ENCODE results near the gene POLRMT. TPM values are rescaled to one million over a fixed set of nuclear protein-coding genes. Genes with fewer than 3 reads are reported as not detected.

POLRMT gene
- total and polyA plus RNA-seq, 12 donors, result 26.3 to 371 (median 43.8) TPM

DNA sequence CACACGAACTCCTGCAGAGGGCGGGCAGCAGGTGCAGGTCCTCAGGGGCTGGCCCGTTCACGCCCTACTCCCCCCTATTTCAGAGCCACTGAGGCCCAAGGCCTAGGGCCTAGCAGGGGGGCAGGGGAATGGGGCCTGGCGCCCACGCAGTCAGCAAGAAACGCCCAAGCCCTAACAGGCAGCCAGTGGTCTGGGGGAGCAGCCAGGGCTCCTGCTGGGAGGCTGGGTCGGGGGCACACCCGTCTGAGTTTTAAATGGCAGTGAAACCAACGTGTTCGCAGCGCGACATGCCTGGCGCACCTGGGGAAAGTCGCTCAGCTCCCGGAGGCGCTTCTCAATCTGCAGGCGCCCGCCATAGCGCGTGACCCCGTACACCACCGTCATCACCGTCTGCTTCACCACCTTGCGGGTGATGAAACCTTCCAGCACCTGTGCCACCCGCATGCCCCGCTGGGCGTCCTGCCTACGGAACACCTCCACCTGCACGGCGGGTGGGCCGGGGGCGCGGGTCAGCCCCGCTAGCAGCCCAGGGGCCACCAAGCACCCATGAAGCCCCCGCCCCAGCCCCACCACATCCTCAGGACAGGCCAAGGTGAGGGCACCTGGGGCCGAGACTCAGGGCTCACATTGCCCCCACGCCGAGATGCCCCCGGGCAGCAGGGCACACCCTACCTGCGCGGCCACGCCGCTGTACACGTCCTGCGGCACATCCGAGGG is 13.9 kb downstream of the POLRMT start:
- Histone ChIP-seq H3K27ac (no peak overlapping the region), H3K36me3 (replicated peaks in 1 of 2) (peaks cover 0 to 62% of the 10 kb centered on the region in 2 donors), H3K9me3 (replicated peaks in 1 of 3) (no peaks in the 10 kb centered on the region), H3K4me1 (replicated peaks in 1 of 2) (no peaks in the 10 kb centered on the region), H3K4me3 (no peak overlapping the region), H3K27me3 (no peaks in the 10 kb centered on the region)
- TF ChIP-seq POLR2A (IDR thresholded peaks at IDR 0.05), result no peak
- TF ChIP-seq, protein P1, sequence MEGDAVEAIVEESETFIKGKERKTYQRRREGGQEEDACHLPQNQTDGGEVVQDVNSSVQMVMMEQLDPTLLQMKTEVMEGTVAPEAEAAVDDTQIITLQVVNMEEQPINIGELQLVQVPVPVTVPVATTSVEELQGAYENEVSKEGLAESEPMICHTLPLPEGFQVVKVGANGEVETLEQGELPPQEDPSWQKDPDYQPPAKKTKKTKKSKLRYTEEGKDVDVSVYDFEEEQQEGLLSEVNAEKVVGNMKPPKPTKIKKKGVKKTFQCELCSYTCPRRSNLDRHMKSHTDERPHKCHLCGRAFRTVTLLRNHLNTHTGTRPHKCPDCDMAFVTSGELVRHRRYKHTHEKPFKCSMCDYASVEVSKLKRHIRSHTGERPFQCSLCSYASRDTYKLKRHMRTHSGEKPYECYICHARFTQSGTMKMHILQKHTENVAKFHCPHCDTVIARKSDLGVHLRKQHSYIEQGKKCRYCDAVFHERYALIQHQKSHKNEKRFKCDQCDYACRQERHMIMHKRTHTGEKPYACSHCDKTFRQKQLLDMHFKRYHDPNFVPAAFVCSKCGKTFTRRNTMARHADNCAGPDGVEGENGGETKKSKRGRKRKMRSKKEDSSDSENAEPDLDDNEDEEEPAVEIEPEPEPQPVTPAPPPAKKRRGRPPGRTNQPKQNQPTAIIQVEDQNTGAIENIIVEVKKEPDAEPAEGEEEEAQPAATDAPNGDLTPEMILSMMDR (IDR thresholded peaks at IDR 0.05), result no peak
- intact Hi-C loops (cut with DNase I), result no loop called here
- WGBS, 4 donors, result 87 to 94% (median 93%) methylated on average over 26 to 47 of the region's 47 CpGs
- no peak for DNase-seq

DNA sequence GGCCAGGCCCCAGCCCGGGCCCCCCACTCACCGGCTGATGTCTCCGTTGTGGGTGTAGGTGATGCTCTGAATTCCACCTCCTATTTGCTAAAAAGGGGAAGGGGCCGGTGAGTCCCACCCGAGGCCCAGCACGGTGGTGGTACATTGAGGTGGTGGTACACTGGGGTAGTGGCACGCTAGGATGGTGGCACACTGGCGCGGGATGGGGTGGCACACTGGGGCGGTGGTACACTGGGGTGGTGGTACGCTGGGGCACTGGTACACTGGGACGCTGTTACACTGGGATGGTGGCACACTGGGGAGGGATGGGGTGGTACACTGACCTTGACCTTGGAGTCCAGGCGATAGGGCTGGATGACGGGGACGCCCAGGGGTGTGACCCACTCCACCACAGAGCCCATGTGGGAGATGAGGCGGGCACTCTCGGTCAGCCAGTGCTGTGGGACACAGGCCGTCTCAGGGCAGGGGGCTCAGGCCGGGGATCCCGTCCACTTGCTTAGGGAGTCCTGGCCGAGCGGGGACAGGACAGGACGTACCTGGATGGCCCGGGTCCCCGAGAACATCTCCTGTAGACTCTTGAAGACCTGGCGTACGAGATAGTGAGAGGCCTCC is 14.6 kb downstream of the POLRMT start:
- DNase-seq, result no peak
- Histone ChIP-seq H3K4me1 (replicated peaks in 1 of 2) (no peaks in the 10 kb centered on the region), H3K9me3 (replicated peaks in 1 of 3) (no peaks in the 10 kb centered on the region), H3K36me3 (replicated peaks in 1 of 2) (peaks cover 0 to 60% of the 10 kb centered on the region in 2 donors), H3K27ac (no peak overlapping the region), H3K4me3 (no peak overlapping the region), H3K27me3 (no peaks in the 10 kb centered on the region)
- intact Hi-C loops (cut with DNase I), result no loop called here
- WGBS, 4 donors, result 89 to 96% (median 90%) methylated on average over 18 to 27 of the region's 27 CpGs
- TF ChIP-seq POLR2A (IDR thresholded peaks at IDR 0.05), result no peak
- TF ChIP-seq, protein P1 (IDR thresholded peaks at IDR 0.05), result no peak

DNA sequence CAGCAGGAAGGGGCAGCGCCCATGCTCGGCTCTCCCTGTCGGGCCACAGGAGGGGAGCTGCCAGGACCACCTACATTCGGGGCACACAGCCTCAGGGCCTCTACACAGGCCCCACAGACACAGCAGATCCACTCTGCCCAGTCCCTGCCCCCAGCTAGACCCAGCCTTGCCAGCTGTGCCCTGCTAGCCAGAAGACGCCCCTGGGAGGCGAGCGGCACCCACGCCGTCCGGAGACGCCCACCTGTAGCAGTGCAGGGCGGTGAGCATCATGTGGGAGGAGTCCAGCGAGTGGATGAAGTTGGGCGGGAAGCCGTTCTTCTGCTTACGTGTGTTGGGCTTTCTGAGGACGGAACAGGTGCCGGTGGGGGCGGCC is 15.1 kb downstream of the POLRMT start:
- no peak overlapping the region for H3K4me3 ChIP-seq
- no peaks in the 10 kb centered on the region for H3K27me3 ChIP-seq
- TF ChIP-seq, protein P1 (IDR thresholded peaks at IDR 0.05), result no peak
- no peak for TF ChIP-seq POLR2A (IDR thresholded peaks at IDR 0.05)
- intact Hi-C loops (cut with DNase I), result no loop called here
- H3K9me3 ChIP-seq (replicated peaks in 1 of 3), result no peaks in the 10 kb centered on the region
- H3K4me1 ChIP-seq (replicated peaks in 1 of 2), result no peaks in the 10 kb centered on the region
- no peak overlapping the region for H3K27ac ChIP-seq
- 75 to 92% (median 90%) methylated on average over 4 to 19 of the region's 19 CpGs for WGBS, 4 donors
- peaks cover 0 to 55% of the 10 kb centered on the region in 2 donors for H3K36me3 ChIP-seq (replicated peaks in 1 of 2)
- no peak for DNase-seq

DNA sequence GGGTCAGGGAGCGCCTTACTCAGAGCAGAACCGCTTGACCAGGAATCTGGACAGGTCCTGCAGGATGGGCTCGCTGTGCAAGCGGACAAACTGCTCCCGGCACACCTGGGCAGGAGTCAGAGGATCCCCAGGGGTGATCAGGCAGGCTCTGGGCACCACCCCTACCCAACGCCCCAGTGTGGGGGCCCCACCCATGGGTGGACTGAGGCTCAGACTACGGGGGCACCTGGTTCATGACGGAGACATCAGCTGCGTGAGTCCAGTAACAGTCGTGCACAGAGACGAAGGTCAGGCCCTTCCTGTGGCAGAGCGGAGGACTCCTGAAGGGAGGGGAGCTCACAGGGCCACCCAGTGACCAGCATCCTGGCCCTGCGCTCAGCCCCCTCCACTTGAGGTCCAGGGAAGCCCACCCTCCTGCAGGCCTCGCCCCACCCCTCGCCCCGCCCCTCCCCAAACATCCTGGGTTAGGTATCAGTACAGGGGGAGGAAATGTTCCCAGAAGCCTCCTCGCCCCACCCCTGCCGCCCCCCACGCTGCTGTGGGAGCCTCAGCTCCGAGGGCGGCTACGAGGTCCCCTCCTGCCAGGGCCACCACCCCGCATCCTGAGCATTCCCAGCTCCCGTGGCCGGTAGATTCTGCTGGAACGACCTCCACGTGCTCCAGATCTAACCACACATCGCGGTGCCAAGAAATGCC is 15.6 kb downstream of the POLRMT start:
- intact Hi-C loops (cut with DNase I), result no loop called here
- DNase-seq, result no peak
- TF ChIP-seq POLR2A (IDR thresholded peaks at IDR 0.05), result no peak
- TF ChIP-seq, protein P1 (IDR thresholded peaks at IDR 0.05), result no peak
- H3K4me1 ChIP-seq (replicated peaks in 1 of 2), result no peaks in the 10 kb centered on the region
- no peak overlapping the region for H3K4me3 ChIP-seq
- H3K9me3 ChIP-seq (replicated peaks in 1 of 3), result no peaks in the 10 kb centered on the region
- H3K27me3 ChIP-seq, result no peaks in the 10 kb centered on the region
- WGBS, 4 donors, result 87 to 92% (median 90%) methylated on average over 9 to 29 of the region's 29 CpGs
- peaks cover 0 to 50% of the 10 kb centered on the region in 2 donors for H3K36me3 ChIP-seq (replicated peaks in 1 of 2)
- no peak overlapping the region for H3K27ac ChIP-seq

Data from adrenal gland (tissue), 12 donors.